HEK293 (cell line): ENCODE results near the gene NGF.

Experiments used
- CTCF ChIA-PET: fragments of 350-600 bp; formaldehyde crosslinking; extraction: SDS; loops from one replicate; lab custom pipeline; 2021; ENCODE audit warnings: antibody characterized with exemption; lab: Yijun Ruan, JAX
- POLR2A ChIA-PET: fragments of 300-600 bp; formaldehyde crosslinking; extraction: SDS; loops from one replicate; lab custom pipeline; 2020; ENCODE audit warnings: antibody characterized with exemption, inconsistent platforms; lab: Yijun Ruan, JAX
- H3K27ac ChIP-seq: fragments of 200-500 bp; sonication (Bioruptor generic); 2 replicates; pipeline ENCODE4 v1.5.1; 2014; ENCODE audit warnings: low read depth, low read length, control low read depth, inconsistent platforms; ENCODE audit errors: extremely low read depth
- H3K36me3 ChIP-seq, 2 experiments: fragments of 200-500 bp in 1 of 2; sonication (Bioruptor generic) in 1 of 2; 1 replicate in 1 of 2; 2 replicates in 1 of 2; pipeline ENCODE4 v1.5.1; 2014 to 2017; ENCODE audit warnings: inconsistent platforms in 2 of 2, low read length in 2 of 2; ENCODE audit not compliant: control insufficient read depth in 2 of 2, insufficient read depth in 1 of 2
- H3K4me1 ChIP-seq: fragments of 200-500 bp; sonication (Bioruptor generic); 2 replicates; pipeline ENCODE4 v1.5.1; 2014; ENCODE audit warnings: mild to moderate bottlenecking, low read length, inconsistent platforms; ENCODE audit not compliant: control insufficient read depth, insufficient read depth
- H3K4me3 ChIP-seq: 2 replicates; pipeline ENCODE4 v1.5.1; 2011; ENCODE audit warnings: low read depth, mild to moderate bottlenecking, control low read depth, low read length, moderate library complexity
- H3K9me3 ChIP-seq: fragments of 200-500 bp; sonication (Bioruptor generic); 2 replicates; pipeline ENCODE4 v1.5.1; 2014; ENCODE audit warnings: low read depth, low read length, inconsistent platforms; ENCODE audit not compliant: control insufficient read depth, insufficient read depth
- KLF9 ChIP-seq: fragments of 450-650 bp; formaldehyde crosslinking; IDR thresholded peaks from 2 replicates; pipeline ENCODE4 v1.5.1; 2016; ENCODE audit warnings: missing biosample characterization, missing genetic modification characterization, low read depth
- ZBTB48 ChIP-seq: fragments of 450-650 bp; formaldehyde crosslinking; IDR thresholded peaks from 2 replicates; pipeline ENCODE4 v1.5.1; 2016; ENCODE audit warnings: missing biosample characterization, missing genetic modification characterization
- ZFP37 ChIP-seq: fragments of 450-650 bp; formaldehyde crosslinking; IDR thresholded peaks from 2 replicates; pipeline ENCODE4 v1.5.1; 2016; ENCODE audit warnings: missing biosample characterization, missing genetic modification characterization
- ZNF10 ChIP-seq: fragments of 450-650 bp; formaldehyde crosslinking; IDR thresholded peaks from 2 replicates; pipeline ENCODE4 v1.5.1; 2017; ENCODE audit warnings: missing biosample characterization, missing genetic modification characterization
- ZNF112 ChIP-seq: fragments of 450-650 bp; formaldehyde crosslinking; IDR thresholded peaks from 2 replicates; pipeline ENCODE4 v1.5.0; 2017; ENCODE audit warnings: missing biosample characterization, missing genetic modification characterization
- ZNF23 ChIP-seq: fragments of 450-650 bp; formaldehyde crosslinking; IDR thresholded peaks from 2 replicates; pipeline ENCODE4 v1.5.1; 2016; ENCODE audit warnings: missing biosample characterization, missing genetic modification characterization, borderline replicate concordance
- ZNF335 ChIP-seq: fragments of 450-650 bp; formaldehyde crosslinking; conservative IDR thresholded peaks from 2 replicates; pipeline ENCODE4 v1.5.1; 2016; ENCODE audit warnings: missing biosample characterization, missing genetic modification characterization
- ZNF341 ChIP-seq: fragments of 450-650 bp; formaldehyde crosslinking; IDR thresholded peaks from 2 replicates; pipeline ENCODE4; 2016; ENCODE audit warnings: low read depth, missing biosample characterization, missing genetic modification characterization
- ZNF48 ChIP-seq: fragments of 450-650 bp; formaldehyde crosslinking; IDR thresholded peaks from 2 replicates; pipeline ENCODE4 v1.5.1; 2016; ENCODE audit warnings: missing biosample characterization, missing genetic modification characterization
- ZNF530 ChIP-seq: fragments of 450-650 bp; formaldehyde crosslinking; IDR thresholded peaks from 2 replicates; pipeline ENCODE4 v1.5.1; 2016; ENCODE audit warnings: low read depth, missing biosample characterization, missing genetic modification characterization
- ZNF610 ChIP-seq: fragments of 450-650 bp; formaldehyde crosslinking; IDR thresholded peaks from 2 replicates; pipeline ENCODE4 v1.5.1; 2016; ENCODE audit warnings: missing biosample characterization, missing genetic modification characterization, borderline replicate concordance
- ZNF747 ChIP-seq: fragments of 450-650 bp; formaldehyde crosslinking; IDR thresholded peaks from 2 replicates; pipeline ENCODE4 v1.5.1; 2016; ENCODE audit warnings: missing biosample characterization, missing genetic modification characterization
- ZNF76 ChIP-seq: fragments of 450-650 bp; formaldehyde crosslinking; IDR thresholded peaks from 2 replicates; pipeline ENCODE4; 2016; ENCODE audit warnings: low read depth, missing biosample characterization, missing genetic modification characterization, borderline replicate concordance
- TF ChIP-seq, protein P1 (sequence below): fragments of 450-650 bp; formaldehyde crosslinking; conservative IDR thresholded peaks from 2 replicates; pipeline ENCODE4 v1.5.1; 2016; ENCODE audit warnings: low read depth, missing biosample characterization, missing genetic modification characterization
- TF ChIP-seq, protein P2 (sequence below): fragments of 450-650 bp; formaldehyde crosslinking; IDR thresholded peaks from 2 replicates; pipeline ENCODE4 v1.5.1; 2017; ENCODE audit warnings: missing biosample characterization, missing genetic modification characterization
- TF ChIP-seq, protein P3 (sequence below): fragments of 450-650 bp; formaldehyde crosslinking; IDR thresholded peaks from 2 replicates; pipeline ENCODE4 v1.5.1; 2016; ENCODE audit warnings: missing biosample characterization, missing genetic modification characterization, borderline replicate concordance
- TF ChIP-seq, protein P4 (sequence below): fragments of 450-650 bp; formaldehyde crosslinking; IDR thresholded peaks from 2 replicates; pipeline ENCODE4 v1.5.1; 2016; ENCODE audit warnings: missing biosample characterization, missing genetic modification characterization
- TF ChIP-seq, protein P5 (sequence below): fragments of 450-650 bp; formaldehyde crosslinking; IDR thresholded peaks from 2 replicates; pipeline ENCODE4 v1.5.1; 2016; ENCODE audit warnings: missing biosample characterization, missing genetic modification characterization
- TF ChIP-seq, protein P6 (sequence below): fragments of 450-650 bp; formaldehyde crosslinking; IDR thresholded peaks from 2 replicates; pipeline ENCODE4 v1.5.1; 2017; ENCODE audit warnings: missing biosample characterization, missing genetic modification characterization

NGF gene

DNA sequence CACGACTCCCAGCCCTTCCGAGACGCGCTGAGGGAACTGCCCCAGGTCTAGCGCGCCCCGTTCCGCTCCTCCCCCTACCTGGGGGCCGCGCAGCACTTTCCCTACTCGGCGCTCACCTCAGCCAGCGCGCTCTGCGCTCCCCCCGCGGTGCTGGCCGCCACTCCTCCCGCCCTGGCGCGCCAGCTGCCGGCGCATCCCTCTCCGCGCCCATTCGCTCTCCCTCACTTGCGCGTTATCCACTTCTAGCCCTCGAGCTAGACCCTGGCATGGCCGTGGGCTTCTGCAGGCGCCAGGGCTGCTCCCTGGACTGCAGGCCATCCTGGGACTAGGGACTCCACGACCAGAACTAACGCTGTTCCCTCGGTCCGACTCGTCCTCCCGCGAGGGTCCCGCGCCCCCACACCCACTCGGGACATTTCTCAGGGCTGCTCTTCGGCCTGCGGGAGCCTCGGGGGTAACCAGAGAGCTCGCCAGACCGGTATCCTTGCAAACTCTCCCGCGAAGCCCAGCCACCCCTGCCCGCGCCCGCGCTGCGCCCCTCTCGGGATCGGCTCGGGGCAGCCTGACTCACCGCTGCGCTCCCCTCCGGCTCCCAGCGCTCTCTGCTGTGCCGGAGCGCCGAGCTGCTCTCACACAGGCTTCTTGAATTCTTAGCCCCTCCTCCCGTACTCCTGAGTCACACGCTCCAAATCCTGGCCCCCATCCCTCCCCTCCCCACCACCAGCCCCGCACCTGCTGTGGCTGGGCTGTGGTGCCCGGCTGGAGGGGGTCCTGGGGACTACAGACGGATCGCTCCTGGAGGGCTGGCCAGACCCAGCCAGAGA is at the start of gene NGF:
NGF (minus strand) TSS at position 617 of the 824 bp plus-strand sequence. CDS start 51,454 bp downstream, outside the sequence.
- POLR2A ChIA-PET = interaction anchor here (0.5 to 2.1 kb wide), 14 partner anchors 9 to 197 kb away, joined by 3 to 9 read pairs (median 5); no protein-coding TSS in a partner anchor
- TF ChIP-seq ZNF76 (tag by site-specific recombination) = peak; percentile 40
- TF ChIP-seq, protein P1, sequence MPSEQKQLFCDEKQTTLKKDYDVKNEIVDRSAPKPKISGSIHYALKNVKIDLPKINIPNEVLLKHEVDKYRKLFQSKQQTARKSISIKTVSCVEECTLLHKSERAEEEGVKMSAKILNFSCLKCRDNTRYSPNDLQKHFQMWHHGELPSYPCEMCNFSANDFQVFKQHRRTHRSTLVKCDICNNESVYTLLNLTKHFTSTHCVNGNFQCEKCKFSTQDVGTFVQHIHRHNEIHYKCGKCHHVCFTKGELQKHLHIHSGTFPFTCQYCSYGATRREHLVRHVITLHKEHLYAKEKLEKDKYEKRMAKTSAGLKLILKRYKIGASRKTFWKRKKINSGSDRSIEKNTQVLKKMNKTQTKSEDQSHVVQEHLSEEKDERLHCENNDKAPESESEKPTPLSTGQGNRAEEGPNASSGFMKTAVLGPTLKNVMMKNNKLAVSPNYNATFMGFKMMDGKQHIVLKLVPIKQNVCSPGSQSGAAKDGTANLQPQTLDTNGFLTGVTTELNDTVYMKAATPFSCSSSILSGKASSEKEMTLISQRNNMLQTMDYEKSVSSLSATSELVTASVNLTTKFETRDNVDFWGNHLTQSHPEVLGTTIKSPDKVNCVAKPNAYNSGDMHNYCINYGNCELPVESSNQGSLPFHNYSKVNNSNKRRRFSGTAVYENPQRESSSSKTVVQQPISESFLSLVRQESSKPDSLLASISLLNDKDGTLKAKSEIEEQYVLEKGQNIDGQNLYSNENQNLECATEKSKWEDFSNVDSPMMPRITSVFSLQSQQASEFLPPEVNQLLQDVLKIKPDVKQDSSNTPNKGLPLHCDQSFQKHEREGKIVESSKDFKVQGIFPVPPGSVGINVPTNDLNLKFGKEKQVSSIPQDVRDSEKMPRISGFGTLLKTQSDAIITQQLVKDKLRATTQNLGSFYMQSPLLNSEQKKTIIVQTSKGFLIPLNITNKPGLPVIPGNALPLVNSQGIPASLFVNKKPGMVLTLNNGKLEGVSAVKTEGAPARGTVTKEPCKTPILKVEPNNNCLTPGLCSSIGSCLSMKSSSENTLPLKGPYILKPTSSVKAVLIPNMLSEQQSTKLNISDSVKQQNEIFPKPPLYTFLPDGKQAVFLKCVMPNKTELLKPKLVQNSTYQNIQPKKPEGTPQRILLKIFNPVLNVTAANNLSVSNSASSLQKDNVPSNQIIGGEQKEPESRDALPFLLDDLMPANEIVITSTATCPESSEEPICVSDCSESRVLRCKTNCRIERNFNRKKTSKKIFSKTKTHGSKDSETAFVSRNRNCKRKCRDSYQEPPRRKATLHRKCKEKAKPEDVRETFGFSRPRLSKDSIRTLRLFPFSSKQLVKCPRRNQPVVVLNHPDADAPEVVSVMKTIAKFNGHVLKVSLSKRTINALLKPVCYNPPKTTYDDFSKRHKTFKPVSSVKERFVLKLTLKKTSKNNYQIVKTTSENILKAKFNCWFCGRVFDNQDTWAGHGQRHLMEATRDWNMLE (tag by site-specific recombination) = no peak
- peak; percentile 90 for TF ChIP-seq ZNF341
- TF ChIP-seq, protein P2, sequence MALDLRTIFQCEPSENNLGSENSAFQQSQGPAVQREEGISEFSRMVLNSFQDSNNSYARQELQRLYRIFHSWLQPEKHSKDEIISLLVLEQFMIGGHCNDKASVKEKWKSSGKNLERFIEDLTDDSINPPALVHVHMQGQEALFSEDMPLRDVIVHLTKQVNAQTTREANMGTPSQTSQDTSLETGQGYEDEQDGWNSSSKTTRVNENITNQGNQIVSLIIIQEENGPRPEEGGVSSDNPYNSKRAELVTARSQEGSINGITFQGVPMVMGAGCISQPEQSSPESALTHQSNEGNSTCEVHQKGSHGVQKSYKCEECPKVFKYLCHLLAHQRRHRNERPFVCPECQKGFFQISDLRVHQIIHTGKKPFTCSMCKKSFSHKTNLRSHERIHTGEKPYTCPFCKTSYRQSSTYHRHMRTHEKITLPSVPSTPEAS = 0 out of 2 replicates have a peak, but pooled peaks have one; percentile 20
- 0 out of 2 replicates have a peak, but pooled peaks have one; percentile 57 for TF ChIP-seq ZNF610 (tag by site-specific recombination)
- TF ChIP-seq KLF9 (tag by site-specific recombination) = peak; percentile 65; the same call in 1 of the 2 replicates
- no peak for TF ChIP-seq ZNF48 (tag by site-specific recombination)
- no peak for TF ChIP-seq ZNF747 (tag by site-specific recombination)
- peak; percentile 84 for TF ChIP-seq ZBTB48 (tag by site-specific recombination)
- TF ChIP-seq, protein P3, sequence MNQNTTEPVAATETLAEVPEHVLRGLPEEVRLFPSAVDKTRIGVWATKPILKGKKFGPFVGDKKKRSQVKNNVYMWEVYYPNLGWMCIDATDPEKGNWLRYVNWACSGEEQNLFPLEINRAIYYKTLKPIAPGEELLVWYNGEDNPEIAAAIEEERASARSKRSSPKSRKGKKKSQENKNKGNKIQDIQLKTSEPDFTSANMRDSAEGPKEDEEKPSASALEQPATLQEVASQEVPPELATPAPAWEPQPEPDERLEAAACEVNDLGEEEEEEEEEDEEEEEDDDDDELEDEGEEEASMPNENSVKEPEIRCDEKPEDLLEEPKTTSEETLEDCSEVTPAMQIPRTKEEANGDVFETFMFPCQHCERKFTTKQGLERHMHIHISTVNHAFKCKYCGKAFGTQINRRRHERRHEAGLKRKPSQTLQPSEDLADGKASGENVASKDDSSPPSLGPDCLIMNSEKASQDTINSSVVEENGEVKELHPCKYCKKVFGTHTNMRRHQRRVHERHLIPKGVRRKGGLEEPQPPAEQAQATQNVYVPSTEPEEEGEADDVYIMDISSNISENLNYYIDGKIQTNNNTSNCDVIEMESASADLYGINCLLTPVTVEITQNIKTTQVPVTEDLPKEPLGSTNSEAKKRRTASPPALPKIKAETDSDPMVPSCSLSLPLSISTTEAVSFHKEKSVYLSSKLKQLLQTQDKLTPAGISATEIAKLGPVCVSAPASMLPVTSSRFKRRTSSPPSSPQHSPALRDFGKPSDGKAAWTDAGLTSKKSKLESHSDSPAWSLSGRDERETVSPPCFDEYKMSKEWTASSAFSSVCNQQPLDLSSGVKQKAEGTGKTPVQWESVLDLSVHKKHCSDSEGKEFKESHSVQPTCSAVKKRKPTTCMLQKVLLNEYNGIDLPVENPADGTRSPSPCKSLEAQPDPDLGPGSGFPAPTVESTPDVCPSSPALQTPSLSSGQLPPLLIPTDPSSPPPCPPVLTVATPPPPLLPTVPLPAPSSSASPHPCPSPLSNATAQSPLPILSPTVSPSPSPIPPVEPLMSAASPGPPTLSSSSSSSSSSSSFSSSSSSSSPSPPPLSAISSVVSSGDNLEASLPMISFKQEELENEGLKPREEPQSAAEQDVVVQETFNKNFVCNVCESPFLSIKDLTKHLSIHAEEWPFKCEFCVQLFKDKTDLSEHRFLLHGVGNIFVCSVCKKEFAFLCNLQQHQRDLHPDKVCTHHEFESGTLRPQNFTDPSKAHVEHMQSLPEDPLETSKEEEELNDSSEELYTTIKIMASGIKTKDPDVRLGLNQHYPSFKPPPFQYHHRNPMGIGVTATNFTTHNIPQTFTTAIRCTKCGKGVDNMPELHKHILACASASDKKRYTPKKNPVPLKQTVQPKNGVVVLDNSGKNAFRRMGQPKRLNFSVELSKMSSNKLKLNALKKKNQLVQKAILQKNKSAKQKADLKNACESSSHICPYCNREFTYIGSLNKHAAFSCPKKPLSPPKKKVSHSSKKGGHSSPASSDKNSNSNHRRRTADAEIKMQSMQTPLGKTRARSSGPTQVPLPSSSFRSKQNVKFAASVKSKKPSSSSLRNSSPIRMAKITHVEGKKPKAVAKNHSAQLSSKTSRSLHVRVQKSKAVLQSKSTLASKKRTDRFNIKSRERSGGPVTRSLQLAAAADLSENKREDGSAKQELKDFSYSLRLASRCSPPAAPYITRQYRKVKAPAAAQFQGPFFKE (tag by site-specific recombination) = peak; percentile 57; the same call in 1 of the 2 replicates
- TF ChIP-seq, protein P4, sequence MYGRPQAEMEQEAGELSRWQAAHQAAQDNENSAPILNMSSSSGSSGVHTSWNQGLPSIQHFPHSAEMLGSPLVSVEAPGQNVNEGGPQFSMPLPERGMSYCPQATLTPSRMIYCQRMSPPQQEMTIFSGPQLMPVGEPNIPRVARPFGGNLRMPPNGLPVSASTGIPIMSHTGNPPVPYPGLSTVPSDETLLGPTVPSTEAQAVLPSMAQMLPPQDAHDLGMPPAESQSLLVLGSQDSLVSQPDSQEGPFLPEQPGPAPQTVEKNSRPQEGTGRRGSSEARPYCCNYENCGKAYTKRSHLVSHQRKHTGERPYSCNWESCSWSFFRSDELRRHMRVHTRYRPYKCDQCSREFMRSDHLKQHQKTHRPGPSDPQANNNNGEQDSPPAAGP (tag by site-specific recombination) = 0 out of 2 replicates have a peak, but pooled peaks have one; percentile 31
- TF ChIP-seq ZNF23 (tag by site-specific recombination) = 0 out of 2 replicates have a peak, but pooled peaks have one; percentile 13
- peak; percentile 90 for TF ChIP-seq ZNF335
- TF ChIP-seq, protein P5, sequence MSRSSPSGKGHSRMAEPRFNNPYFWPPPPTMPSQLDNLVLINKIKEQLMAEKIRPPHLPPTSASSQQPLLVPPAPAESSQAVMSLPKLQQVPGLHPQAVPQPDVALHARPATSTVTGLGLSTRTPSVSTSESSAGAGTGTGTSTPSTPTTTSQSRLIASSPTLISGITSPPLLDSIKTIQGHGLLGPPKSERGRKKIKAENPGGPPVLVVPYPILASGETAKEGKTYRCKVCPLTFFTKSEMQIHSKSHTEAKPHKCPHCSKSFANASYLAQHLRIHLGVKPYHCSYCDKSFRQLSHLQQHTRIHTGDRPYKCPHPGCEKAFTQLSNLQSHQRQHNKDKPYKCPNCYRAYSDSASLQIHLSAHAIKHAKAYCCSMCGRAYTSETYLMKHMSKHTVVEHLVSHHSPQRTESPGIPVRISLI = no peak
- no peak for TF ChIP-seq ZNF112 (tag by site-specific recombination)
- TF ChIP-seq ZNF10 (tag by site-specific recombination) = no peak
- no peak for TF ChIP-seq ZNF530 (tag by site-specific recombination)
- TF ChIP-seq ZFP37 (tag by site-specific recombination) = peak; percentile 70; the same call in 1 of the 2 replicates
- TF ChIP-seq, protein P6, sequence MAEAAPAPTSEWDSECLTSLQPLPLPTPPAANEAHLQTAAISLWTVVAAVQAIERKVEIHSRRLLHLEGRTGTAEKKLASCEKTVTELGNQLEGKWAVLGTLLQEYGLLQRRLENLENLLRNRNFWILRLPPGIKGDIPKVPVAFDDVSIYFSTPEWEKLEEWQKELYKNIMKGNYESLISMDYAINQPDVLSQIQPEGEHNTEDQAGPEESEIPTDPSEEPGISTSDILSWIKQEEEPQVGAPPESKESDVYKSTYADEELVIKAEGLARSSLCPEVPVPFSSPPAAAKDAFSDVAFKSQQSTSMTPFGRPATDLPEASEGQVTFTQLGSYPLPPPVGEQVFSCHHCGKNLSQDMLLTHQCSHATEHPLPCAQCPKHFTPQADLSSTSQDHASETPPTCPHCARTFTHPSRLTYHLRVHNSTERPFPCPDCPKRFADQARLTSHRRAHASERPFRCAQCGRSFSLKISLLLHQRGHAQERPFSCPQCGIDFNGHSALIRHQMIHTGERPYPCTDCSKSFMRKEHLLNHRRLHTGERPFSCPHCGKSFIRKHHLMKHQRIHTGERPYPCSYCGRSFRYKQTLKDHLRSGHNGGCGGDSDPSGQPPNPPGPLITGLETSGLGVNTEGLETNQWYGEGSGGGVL (tag by site-specific recombination) = peak; percentile 49; the same call in 1 of the 2 replicates

More for the DNA sequence above, at the start of gene NGF:
- Histone ChIP-seq H3K4me3 (peak within 1 kb of the TSS; percentile 67), H3K4me1 (no peaks in the 10 kb centered on the region), H3K36me3 (no peaks in the 10 kb centered on the region), H3K9me3 (no peaks in the 10 kb centered on the region), H3K27ac (peak within 1 kb of the TSS; percentile 46; the same call in 1 of the 2 replicates)
- CTCF ChIA-PET = interaction anchor here (0.6 to 1.2 kb wide), 6 partner anchors 37 to 257 kb away, joined by 3 to 4 read pairs (median 3); no protein-coding TSS in a partner anchor
